Measurements from ENCODE around the gene C11orf16.

DNA sequence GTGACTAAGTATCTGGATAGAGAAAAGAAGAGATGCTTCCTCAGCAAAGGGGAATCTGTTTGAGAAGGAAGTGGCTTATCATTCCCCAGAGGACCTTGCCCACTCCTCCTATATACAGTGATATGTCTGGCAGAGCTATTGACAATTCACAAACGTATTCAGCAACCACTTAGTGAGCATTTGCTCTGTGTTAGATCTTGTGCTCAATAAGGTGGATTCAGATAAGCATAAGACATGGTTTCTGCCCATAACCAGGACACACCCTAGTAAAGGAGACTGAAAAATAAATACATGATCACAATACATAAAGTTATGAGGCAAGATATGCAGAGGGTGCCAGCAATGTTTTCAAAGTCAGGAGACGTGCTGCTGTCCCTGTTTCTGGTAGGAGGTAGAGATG lies 30.1 kb upstream of the C11orf16 start:
- TF ChIP-seq EZH2 (IDR thresholded peaks at IDR 0.05) (no peak), POLR2AphosphoS5 (IDR thresholded peaks at IDR 0.05; ENCODE audit: borderline replicate concordance, low read depth, low read length) (no peak)
